ENCODE measurements around the gene HAL. TPM values are rescaled to one million over a fixed set of nuclear protein-coding genes. Genes with fewer than 3 reads are reported as not detected.

HAL gene
- 1 to 10 TPM in 1 of 4 donors, not detected in 3; 1.2 TPM for total RNA-seq

- H3K9me3 ChIP-seq: no peaks in the 10 kb centered on the region
- intact Hi-C loops (cut with DNase I): loop anchor here (5.0 to 10.0 kb wide), 2 partner anchors 171 to 414 kb away; no protein-coding TSS in a partner anchor
- DNase-seq (ENCODE audit: extremely low spot score): no peak
Measured at GRCh38 chr12:95996034-95996658, at the start of gene HAL. Gene HAL (minus strand): TSS chr12:95996344. CDS start chr12:95995910, 434 bp downstream.

GRCh38 chr12:96045566-96045965 is 49.4 kb upstream of the HAL start:
- TF ChIP-seq POLR2A (IDR thresholded peaks at IDR 0.05; ENCODE audit: low read depth) (no peak), EP300 (IDR thresholded peaks at IDR 0.05) (no peak), POLR2AphosphoS5 (IDR thresholded peaks at IDR 0.05) (no peak), CTCF (IDR thresholded peaks at IDR 0.05) (no peak)

More at GRCh38 chr12:95996034-95996658, at the start of gene HAL:
- no peak within 1 kb of the TSS for H3K27ac ChIP-seq (replicated peaks in 1 of 4)
- H3K36me3 ChIP-seq: peaks cover 4 to 18% (median 7%) of the 10 kb centered on the region in 4 donors
- H3K27me3 ChIP-seq: no peaks in the 10 kb centered on the region
- TF ChIP-seq POLR2A (IDR thresholded peaks at IDR 0.05; ENCODE audit: low read depth) (no peak), POLR2AphosphoS5 (IDR thresholded peaks at IDR 0.05) (no peak), EP300 (IDR thresholded peaks at IDR 0.05) (no peak), CTCF (IDR thresholded peaks at IDR 0.05) (no peak)
- 70% methylated on average over 7 of the region's 7 CpGs for WGBS
- H3K4me3 ChIP-seq: no peak within 1 kb of the TSS
- peaks cover 0 to 12% (median 2%) of the 10 kb centered on the region in 4 donors for H3K4me1 ChIP-seq

GRCh38 chr12:96044943-96045290 is 48.8 kb upstream of the HAL start:
- peaks cover 8 to 20% (median 14%) of the 10 kb centered on the region in 4 donors for H3K4me1 ChIP-seq

More at GRCh38 chr12:96045566-96045965, 49.4 kb upstream of the HAL start:
- H3K4me3 ChIP-seq: no peak overlapping the region
- DNase-seq (ENCODE audit: extremely low spot score): no peak
- H3K27ac ChIP-seq (replicated peaks in 1 of 4): no peak overlapping the region
- no peaks in the 10 kb centered on the region for H3K27me3 ChIP-seq
- no peaks in the 10 kb centered on the region for H3K36me3 ChIP-seq
- WGBS: 92% methylated on average over 5 of the region's 7 CpGs
- H3K9me3 ChIP-seq: no peaks in the 10 kb centered on the region
- H3K4me1 ChIP-seq: peaks cover 8 to 20% (median 14%) of the 10 kb centered on the region in 4 donors
- intact Hi-C loops (cut with DNase I): no loop called here

GRCh38 chr12:96044017-96044942 is 48.1 kb upstream of the HAL start:
- 71% methylated on average over 10 of the region's 10 CpGs for WGBS

More at GRCh38 chr12:96044943-96045290, 48.8 kb upstream of the HAL start:
- no peak overlapping the region for H3K4me3 ChIP-seq
- H3K27ac ChIP-seq (replicated peaks in 1 of 4): no peak overlapping the region
- DNase-seq (ENCODE audit: extremely low spot score): no peak
- no peaks in the 10 kb centered on the region for H3K36me3 ChIP-seq
- TF ChIP-seq EP300 (IDR thresholded peaks at IDR 0.05) (no peak), POLR2A (IDR thresholded peaks at IDR 0.05; ENCODE audit: low read depth) (no peak), POLR2AphosphoS5 (IDR thresholded peaks at IDR 0.05) (no peak), CTCF (IDR thresholded peaks at IDR 0.05) (no peak)
- intact Hi-C loops (cut with DNase I): no loop called here
- H3K27me3 ChIP-seq: no peaks in the 10 kb centered on the region
- no peaks in the 10 kb centered on the region for H3K9me3 ChIP-seq
- WGBS: 89% methylated on average over 2 of the region's 2 CpGs

More at GRCh38 chr12:96044017-96044942, 48.1 kb upstream of the HAL start:
- H3K27ac ChIP-seq (replicated peaks in 1 of 4): no peak overlapping the region
- peaks cover 8 to 20% (median 14%) of the 10 kb centered on the region in 4 donors for H3K4me1 ChIP-seq
- intact Hi-C loops (cut with DNase I): no loop called here
- TF ChIP-seq POLR2A (IDR thresholded peaks at IDR 0.05; ENCODE audit: low read depth): no peak
- no peak for TF ChIP-seq EP300 (IDR thresholded peaks at IDR 0.05)
- no peak for TF ChIP-seq CTCF (IDR thresholded peaks at IDR 0.05)
- DNase-seq (ENCODE audit: extremely low spot score): no peak
- no peaks in the 10 kb centered on the region for H3K36me3 ChIP-seq
- H3K9me3 ChIP-seq: no peaks in the 10 kb centered on the region
- no peaks in the 10 kb centered on the region for H3K27me3 ChIP-seq
- H3K4me3 ChIP-seq: no peak overlapping the region

Measured in esophagus muscularis mucosa (tissue), 4 donors.